Thyroid gland (tissue), 4 donors: ENCODE results near the gene NELL2.

Experiments
- CTCF ChIP-seq, 6 experiments: fragments of 200-600 bp in 3 of 6; fragments of 450-650 bp in 3 of 6; sonication (generic) in 3 of 6; IDR thresholded peaks; one replicate each; pipeline ENCODE4 v1.5.1; 2016 to 2019; ENCODE audit warnings: antibody characterized with exemption in 6 of 6, mild to moderate bottlenecking in 2 of 6, inconsistent platforms in 1 of 6, moderate library complexity in 1 of 6
- POLR2A ChIP-seq, 2 donors: fragments of 450-650 bp; IDR thresholded peaks; one replicate each; pipeline ENCODE4 v1.6.1; 2017; ENCODE audit warnings: antibody characterized with exemption in 2 of 2, mild to moderate bottlenecking in 2 of 2, moderate library complexity in 1 of 2

- TF ChIP-seq CTCF (IDR thresholded peaks at IDR 0.05) (no peak), POLR2A (IDR thresholded peaks at IDR 0.05) (no peak)
These were observed 13.0 kb upstream of the NELL2 start for GRCh38 chr12:44889162-44889561.
